Spleen (tissue), 7 donors: ENCODE data around the gene PRPF39.

ENCODE experiments used
- CTCF ChIP-seq, 11 experiments: fragments of 200-600 bp in 7 of 11; fragments of 450-650 bp in 4 of 11; sonication (generic) in 4 of 11; IDR thresholded peaks in 8 of 11; conservative IDR thresholded peaks in 3 of 11; 1 replicate in 7 of 11; 2 replicates in 4 of 11; pipeline versions ENCODE4 v1.4.0 to v1.8.0; 2016 to 2021; ENCODE audit warnings: antibody characterized with exemption in 11 of 11, inconsistent platforms in 4 of 11, mild to moderate bottlenecking in 1 of 11
- POLR2A ChIP-seq, 3 donors: fragments of 450-650 bp; IDR thresholded peaks; one replicate each; pipeline ENCODE4 v1.5.1; 2017; ENCODE audit warnings: antibody characterized with exemption in 3 of 3, mild to moderate bottlenecking in 1 of 3
- donor health status: DM: no; HTN: no; CAD: no; lungs with moderate emphysema.
- donor health status: DM: no; HTN: no; CAD: no.
- donor health status: DM: no; HTN: no; CAD: no.

DNA sequence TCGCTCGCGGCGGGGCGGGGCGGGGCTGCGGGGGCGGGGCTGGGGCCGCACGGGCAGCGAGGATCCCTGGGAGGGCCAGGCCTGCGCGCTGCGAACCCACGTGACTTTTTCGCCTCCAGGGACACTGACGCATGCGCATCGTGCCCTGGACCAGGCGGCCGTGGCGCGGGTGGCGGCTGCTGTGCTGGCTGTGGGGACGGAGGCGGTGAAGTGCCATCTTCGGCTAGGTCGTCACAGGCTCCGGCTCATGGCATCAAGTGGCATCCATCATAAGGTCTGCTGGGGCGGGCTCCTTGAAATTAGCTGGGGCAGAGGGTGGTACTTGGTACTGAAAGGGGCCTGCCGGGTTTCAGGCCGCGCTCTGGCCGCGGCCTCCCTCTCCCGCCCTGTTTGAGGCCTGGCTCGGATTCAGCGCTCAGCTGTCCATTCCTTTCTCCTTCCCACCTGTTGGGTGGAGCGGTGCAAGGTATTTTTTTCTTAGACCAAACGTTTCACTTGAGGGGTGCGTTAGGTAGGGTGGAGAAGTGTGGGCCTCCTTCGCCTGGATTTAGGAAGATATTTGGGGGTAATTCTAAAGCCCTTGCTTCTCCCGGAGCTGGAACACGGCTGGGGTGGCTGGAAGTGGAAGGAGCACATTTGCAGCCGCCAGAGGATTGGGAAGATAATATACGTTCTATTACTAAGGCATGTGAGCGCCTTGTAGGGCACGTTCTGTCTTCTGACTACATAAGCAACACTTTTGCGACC is at the start of gene PRPF39:
- peak in 2 of 3 donors; percentile 51 to 61 for TF ChIP-seq POLR2A (IDR thresholded peaks at IDR 0.05)
- TF ChIP-seq CTCF (IDR thresholded peaks at IDR 0.05 in 8 of 11, conservative IDR thresholded peaks at IDR 0.05 in 3 of 11), result no peak
